ENCODE measurements around the gene PPP2CA. TPM values are rescaled to one million over a fixed set of nuclear protein-coding genes. Genes with fewer than 3 reads are reported as not detected.
A peak's percentile ranks its signal among the peaks of the same experiment; 100 is the strongest.

PPP2CA gene
- total and polyA plus RNA-seq, 2 of the 13 experiments (the other 11 are each of a cell fraction or from before 2014, with no cell fraction given) = 82.4 to 171 TPM

DNA sequence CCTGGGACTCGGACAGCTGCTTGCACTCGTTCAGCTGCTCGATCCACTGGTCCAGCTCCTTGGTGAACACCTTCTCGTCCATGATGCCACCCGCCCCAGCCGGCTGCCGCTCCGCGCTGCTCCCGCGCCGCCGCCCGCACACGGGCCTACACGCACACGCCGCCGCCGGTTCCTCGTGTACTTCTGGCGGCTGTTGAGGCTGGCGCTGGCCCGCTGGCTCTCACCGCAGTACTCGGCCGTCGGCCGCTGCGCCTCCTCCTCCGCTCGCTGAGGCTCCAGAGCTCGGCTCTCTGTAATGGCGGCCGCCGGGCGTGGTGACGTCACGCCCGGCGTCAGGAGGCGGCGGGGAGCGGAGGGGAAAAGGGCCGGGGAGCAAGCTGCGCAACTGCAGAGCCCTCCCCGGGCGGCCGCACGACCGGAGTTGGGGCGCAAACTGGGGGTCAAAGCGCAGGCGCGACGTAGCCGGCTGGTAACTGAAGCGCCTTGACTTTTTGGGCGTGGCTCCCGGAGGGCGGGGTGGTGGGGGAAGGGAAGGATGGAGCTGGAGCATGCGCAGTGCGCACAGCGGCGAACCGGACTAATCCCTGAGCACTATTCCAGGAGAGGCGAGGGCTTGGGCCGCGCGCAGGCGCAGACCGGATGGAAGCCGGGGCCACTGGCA, at the start of gene PPP2CA (continued):
- TF ChIP-seq, protein P1, sequence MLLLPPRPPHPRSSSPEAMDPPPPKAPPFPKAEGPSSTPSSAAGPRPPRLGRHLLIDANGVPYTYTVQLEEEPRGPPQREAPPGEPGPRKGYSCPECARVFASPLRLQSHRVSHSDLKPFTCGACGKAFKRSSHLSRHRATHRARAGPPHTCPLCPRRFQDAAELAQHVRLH (CRISPR knock-in tag; IDR thresholded peaks at IDR 0.05; ENCODE audit: borderline replicate concordance, low read depth) = no peak; the same call in 1 of the 2 replicates
- TF ChIP-seq ASH2L (IDR thresholded peaks at IDR 0.05; ENCODE audit: insufficient read length, low read depth, low read length) (peak; percentile 56), ELF4 (CRISPR knock-in tag; IDR thresholded peaks at IDR 0.05; ENCODE audit: borderline replicate concordance) (no peak; the same call in 1 of the 2 replicates), PHF20 (CRISPR knock-in tag; IDR thresholded peaks at IDR 0.05) (no peak), ZNF724P (CRISPR knock-in tag; IDR thresholded peaks at IDR 0.05; ENCODE audit: borderline replicate concordance) (no peak; the same call in 1 of the 2 replicates), ZNF101 (CRISPR knock-in tag; IDR thresholded peaks at IDR 0.05; ENCODE audit: borderline replicate concordance, low read depth) (0 out of 2 replicates have a peak, but pooled peaks have one; percentile 45), MYNN (CRISPR knock-in tag; IDR thresholded peaks at IDR 0.05; ENCODE audit: low read depth) (no peak), ZNF670 (CRISPR knock-in tag; IDR thresholded peaks at IDR 0.05; ENCODE audit: borderline replicate concordance) (peak; percentile 50), TBX2 (CRISPR knock-in tag; IDR thresholded peaks at IDR 0.05; ENCODE audit: borderline replicate concordance) (peak; percentile 67), FOXO1 (CRISPR knock-in tag; IDR thresholded peaks at IDR 0.05) (peak; percentile 10; the same call in 1 of the 2 replicates)
- TF ChIP-seq, protein P2, sequence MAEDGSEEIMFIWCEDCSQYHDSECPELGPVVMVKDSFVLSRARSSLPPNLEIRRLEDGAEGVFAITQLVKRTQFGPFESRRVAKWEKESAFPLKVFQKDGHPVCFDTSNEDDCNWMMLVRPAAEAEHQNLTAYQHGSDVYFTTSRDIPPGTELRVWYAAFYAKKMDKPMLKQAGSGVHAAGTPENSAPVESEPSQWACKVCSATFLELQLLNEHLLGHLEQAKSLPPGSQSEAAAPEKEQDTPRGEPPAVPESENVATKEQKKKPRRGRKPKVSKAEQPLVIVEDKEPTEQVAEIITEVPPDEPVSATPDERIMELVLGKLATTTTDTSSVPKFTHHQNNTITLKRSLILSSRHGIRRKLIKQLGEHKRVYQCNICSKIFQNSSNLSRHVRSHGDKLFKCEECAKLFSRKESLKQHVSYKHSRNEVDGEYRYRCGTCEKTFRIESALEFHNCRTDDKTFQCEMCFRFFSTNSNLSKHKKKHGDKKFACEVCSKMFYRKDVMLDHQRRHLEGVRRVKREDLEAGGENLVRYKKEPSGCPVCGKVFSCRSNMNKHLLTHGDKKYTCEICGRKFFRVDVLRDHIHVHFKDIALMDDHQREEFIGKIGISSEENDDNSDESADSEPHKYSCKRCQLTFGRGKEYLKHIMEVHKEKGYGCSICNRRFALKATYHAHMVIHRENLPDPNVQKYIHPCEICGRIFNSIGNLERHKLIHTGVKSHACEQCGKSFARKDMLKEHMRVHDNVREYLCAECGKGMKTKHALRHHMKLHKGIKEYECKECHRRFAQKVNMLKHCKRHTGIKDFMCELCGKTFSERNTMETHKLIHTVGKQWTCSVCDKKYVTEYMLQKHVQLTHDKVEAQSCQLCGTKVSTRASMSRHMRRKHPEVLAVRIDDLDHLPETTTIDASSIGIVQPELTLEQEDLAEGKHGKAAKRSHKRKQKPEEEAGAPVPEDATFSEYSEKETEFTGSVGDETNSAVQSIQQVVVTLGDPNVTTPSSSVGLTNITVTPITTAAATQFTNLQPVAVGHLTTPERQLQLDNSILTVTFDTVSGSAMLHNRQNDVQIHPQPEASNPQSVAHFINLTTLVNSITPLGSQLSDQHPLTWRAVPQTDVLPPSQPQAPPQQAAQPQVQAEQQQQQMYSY (CRISPR knock-in tag; IDR thresholded peaks at IDR 0.05) = no peak
- TF ChIP-seq, protein P3, sequence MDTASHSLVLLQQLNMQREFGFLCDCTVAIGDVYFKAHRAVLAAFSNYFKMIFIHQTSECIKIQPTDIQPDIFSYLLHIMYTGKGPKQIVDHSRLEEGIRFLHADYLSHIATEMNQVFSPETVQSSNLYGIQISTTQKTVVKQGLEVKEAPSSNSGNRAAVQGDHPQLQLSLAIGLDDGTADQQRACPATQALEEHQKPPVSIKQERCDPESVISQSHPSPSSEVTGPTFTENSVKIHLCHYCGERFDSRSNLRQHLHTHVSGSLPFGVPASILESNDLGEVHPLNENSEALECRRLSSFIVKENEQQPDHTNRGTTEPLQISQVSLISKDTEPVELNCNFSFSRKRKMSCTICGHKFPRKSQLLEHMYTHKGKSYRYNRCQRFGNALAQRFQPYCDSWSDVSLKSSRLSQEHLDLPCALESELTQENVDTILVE (CRISPR knock-in tag; IDR thresholded peaks at IDR 0.05) = no peak; the same call in 1 of the 2 replicates
- TF ChIP-seq, protein P4, sequence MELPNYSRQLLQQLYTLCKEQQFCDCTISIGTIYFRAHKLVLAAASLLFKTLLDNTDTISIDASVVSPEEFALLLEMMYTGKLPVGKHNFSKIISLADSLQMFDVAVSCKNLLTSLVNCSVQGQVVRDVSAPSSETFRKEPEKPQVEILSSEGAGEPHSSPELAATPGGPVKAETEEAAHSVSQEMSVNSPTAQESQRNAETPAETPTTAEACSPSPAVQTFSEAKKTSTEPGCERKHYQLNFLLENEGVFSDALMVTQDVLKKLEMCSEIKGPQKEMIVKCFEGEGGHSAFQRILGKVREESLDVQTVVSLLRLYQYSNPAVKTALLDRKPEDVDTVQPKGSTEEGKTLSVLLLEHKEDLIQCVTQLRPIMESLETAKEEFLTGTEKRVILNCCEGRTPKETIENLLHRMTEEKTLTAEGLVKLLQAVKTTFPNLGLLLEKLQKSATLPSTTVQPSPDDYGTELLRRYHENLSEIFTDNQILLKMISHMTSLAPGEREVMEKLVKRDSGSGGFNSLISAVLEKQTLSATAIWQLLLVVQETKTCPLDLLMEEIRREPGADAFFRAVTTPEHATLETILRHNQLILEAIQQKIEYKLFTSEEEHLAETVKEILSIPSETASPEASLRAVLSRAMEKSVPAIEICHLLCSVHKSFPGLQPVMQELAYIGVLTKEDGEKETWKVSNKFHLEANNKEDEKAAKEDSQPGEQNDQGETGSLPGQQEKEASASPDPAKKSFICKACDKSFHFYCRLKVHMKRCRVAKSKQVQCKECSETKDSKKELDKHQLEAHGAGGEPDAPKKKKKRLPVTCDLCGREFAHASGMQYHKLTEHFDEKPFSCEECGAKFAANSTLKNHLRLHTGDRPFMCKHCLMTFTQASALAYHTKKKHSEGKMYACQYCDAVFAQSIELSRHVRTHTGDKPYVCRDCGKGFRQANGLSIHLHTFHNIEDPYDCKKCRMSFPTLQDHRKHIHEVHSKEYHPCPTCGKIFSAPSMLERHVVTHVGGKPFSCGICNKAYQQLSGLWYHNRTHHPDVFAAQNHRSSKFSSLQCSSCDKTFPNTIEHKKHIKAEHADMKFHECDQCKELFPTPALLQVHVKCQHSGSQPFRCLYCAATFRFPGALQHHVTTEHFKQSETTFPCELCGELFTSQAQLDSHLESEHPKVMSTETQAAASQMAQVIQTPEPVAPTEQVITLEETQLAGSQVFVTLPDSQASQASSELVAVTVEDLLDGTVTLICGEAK (IDR thresholded peaks at IDR 0.05) = no peak
- TF ChIP-seq, protein P4 (CRISPR knock-in tag; IDR thresholded peaks at IDR 0.05) = no peak

Measured in HepG2 (cell line).